Liver (tissue), 9 donors: ENCODE measurements around the gene ODC1. TPM values are rescaled to one million over a fixed set of nuclear protein-coding genes. Genes with fewer than 3 reads are reported as not detected.

Experiments
- DNase-seq: peaks from one replicate; pipeline ENCODE4 v3.0.0-alpha.2; 2017; ENCODE audit warnings: low spot score
- H3K27ac ChIP-seq, 2 donors: one replicate each; pipeline ENCODE4 v1.7.0; 2013; ENCODE audit warnings: inconsistent platforms in 2 of 2, low read length in 2 of 2, control low read depth in 1 of 2, low read depth in 1 of 2, mild to moderate bottlenecking in 1 of 2
- H3K27me3 ChIP-seq, 4 donors: one replicate each; pipeline versions ENCODE4 v1.6.1 to v1.7.0; 2013; ENCODE audit warnings: low read length in 3 of 4, inconsistent platforms in 1 of 4, mild to moderate bottlenecking in 1 of 4, moderate library complexity in 1 of 4; ENCODE audit not compliant: control insufficient read depth in 4 of 4, insufficient read depth in 4 of 4
- H3K36me3 ChIP-seq, 4 donors: one replicate each; pipeline versions ENCODE4 v1.6.1 to v1.7.0; 2013; ENCODE audit warnings: low read length in 3 of 4, mild to moderate bottlenecking in 3 of 4, low read depth in 1 of 4, moderate library complexity in 1 of 4; ENCODE audit not compliant: control insufficient read depth in 4 of 4, insufficient read depth in 3 of 4
- H3K4me1 ChIP-seq, 4 donors: one replicate each; pipeline versions ENCODE4 v1.6.1 to v1.7.0; 2013; ENCODE audit warnings: low read length in 3 of 4, mild to moderate bottlenecking in 3 of 4, moderate library complexity in 1 of 4; ENCODE audit not compliant: control insufficient read depth in 4 of 4, insufficient read depth in 4 of 4
- H3K4me3 ChIP-seq, 3 donors: one replicate each; pipeline versions ENCODE4 v1.6.1 to v1.7.0; 2013; ENCODE audit warnings: low read length in 3 of 3, control low read depth in 1 of 3, low read depth in 1 of 3, mild to moderate bottlenecking in 1 of 3
- H3K9ac ChIP-seq, 2 donors: one replicate each; pipeline ENCODE4 v1.7.0; 2013; ENCODE audit warnings: low read length in 2 of 2, mild to moderate bottlenecking in 2 of 2, moderate library complexity in 2 of 2, control low read depth in 1 of 2, low read depth in 1 of 2
- H3K9me3 ChIP-seq, 4 donors: one replicate each; pipeline versions ENCODE4 v1.6.1 to v1.7.0; 2013; ENCODE audit warnings: low read length in 3 of 4; ENCODE audit not compliant: control insufficient read depth in 4 of 4
- ATF3 ChIP-seq: IDR thresholded peaks from 2 replicates; pipeline ENCODE4 v1.6.1; 2016; ENCODE audit warnings: antibody characterized with exemption
- CTCF ChIP-seq: fragments of 150-350 bp; IDR thresholded peaks from 2 replicates; pipeline ENCODE4 v1.5.1; 2017; ENCODE audit warnings: improper control_type of control experiment, low read depth, low read length; ENCODE audit not compliant: missing input control
- EGR1 ChIP-seq, 2 donors: IDR thresholded peaks; 2 replicates each; pipeline ENCODE4 v1.6.1; 2016 to 2018; ENCODE audit warnings: antibody characterized with exemption in 2 of 2, low read depth in 2 of 2
- FOXA1 ChIP-seq: IDR thresholded peaks from 2 replicates; pipeline ENCODE4 v1.6.1; 2016; ENCODE audit warnings: antibody characterized with exemption
- FOXA2 ChIP-seq: IDR thresholded peaks from 2 replicates; pipeline ENCODE4 v1.6.1; 2016; ENCODE audit warnings: antibody characterized with exemption
- GABPA ChIP-seq, 2 donors: IDR thresholded peaks in 1 of 2; conservative IDR thresholded peaks in 1 of 2; 2 replicates each; pipeline ENCODE4 v1.6.1; 2016; ENCODE audit warnings: antibody characterized with exemption in 2 of 2, mild to moderate bottlenecking in 1 of 2, moderate library complexity in 1 of 2
- HNF4A ChIP-seq, 2 donors: conservative IDR thresholded peaks; 2 replicates each; pipeline ENCODE4 v1.6.1; 2016; ENCODE audit warnings: antibody characterized with exemption in 2 of 2, mild to moderate bottlenecking in 2 of 2
- HNF4G ChIP-seq: IDR thresholded peaks from 2 replicates; pipeline ENCODE4 v1.6.1; 2016; ENCODE audit warnings: antibody characterized with exemption
- MAX ChIP-seq: IDR thresholded peaks from 2 replicates; pipeline ENCODE4 v1.6.1; 2016; ENCODE audit warnings: antibody characterized with exemption
- NR2F2 ChIP-seq: IDR thresholded peaks from 2 replicates; pipeline ENCODE4 v1.6.1; 2016; ENCODE audit warnings: antibody characterized with exemption
- RAD21 ChIP-seq, 2 donors: IDR thresholded peaks; 2 replicates each; pipeline ENCODE4 v1.6.1; 2016; ENCODE audit warnings: antibody characterized with exemption in 2 of 2, mild to moderate bottlenecking in 2 of 2
- REST ChIP-seq: IDR thresholded peaks from 2 replicates; pipeline ENCODE4 v1.6.1; 2016; ENCODE audit warnings: antibody characterized with exemption, mild to moderate bottlenecking
- RXRA ChIP-seq, 2 donors: IDR thresholded peaks; 2 replicates each; pipeline ENCODE4 v1.6.1; 2017 to 2018; ENCODE audit warnings: antibody characterized with exemption in 2 of 2, mild to moderate bottlenecking in 1 of 2
- SP1 ChIP-seq: IDR thresholded peaks from 2 replicates; pipeline ENCODE4 v1.6.1; 2018; ENCODE audit warnings: antibody characterized with exemption, mild to moderate bottlenecking
- TAF1 ChIP-seq: conservative IDR thresholded peaks from 2 replicates; pipeline ENCODE4 v1.6.1; 2016; ENCODE audit warnings: antibody characterized with exemption, mild to moderate bottlenecking
- YY1 ChIP-seq: IDR thresholded peaks from 2 replicates; pipeline ENCODE4 v1.6.1; 2016; ENCODE audit warnings: antibody characterized with exemption, mild to moderate bottlenecking
- ZBTB33 ChIP-seq: IDR thresholded peaks from 2 replicates; pipeline ENCODE4 v1.6.1; 2016; ENCODE audit warnings: antibody characterized with exemption
- WGBS: extraction: QIAGEN DNeasy Blood & Tissue Kit; methylation state at CpG from one replicate; pipeline ENCODE4 v1.1.7; 2013; 5-methylcytosine and 5-hydroxymethylcytosine counted together
- polyA plus RNA-seq, 2 donors: library from polyadenylated mRNA; stranded (reverse) in 1 of 2; unstranded in 1 of 2; fragments of 200-250 nt in 1 of 2; fragments of >200 nt in 1 of 2; fragmentation: Nextera tagmentation in 1 of 2; extraction: Ambion mirVana in 1 of 2; gene quantifications; one replicate each; pipeline versions ENCODE4 v1.2.1 to v1.2.3, GENCODE V29; 2013 to 2015
- total RNA-seq, 2 donors: library from RNA; depleted of rRNA; stranded (reverse); fragments of >200 nt; gene quantifications; one replicate each; pipeline ENCODE4 v1.2.3, GENCODE V29; 2014
- donor health status: healthy.
- donor health status: healthy.
- donor health status: healthy.
- donor health status: healthy.
- donor health status: healthy.

Gene ODC1
- total and polyA plus RNA-seq, 4 donors = 8.3 to 75.8 (median 48.1) TPM

- H3K9ac ChIP-seq = peak overlapping the region in 1 of 2 donors; percentile 54
- H3K4me1 ChIP-seq = peaks cover 22 to 64% (median 59%) of the 10 kb centered on the region in 4 donors
- H3K9me3 ChIP-seq = no peaks in the 10 kb centered on the region
- peak; percentile 100 for TF ChIP-seq RAD21 (IDR thresholded peaks at IDR 0.05)
- peak; percentile 97 for TF ChIP-seq CTCF
- TF ChIP-seq TAF1 = no peak
- peak; percentile 16 for TF ChIP-seq SP1
- no peak for TF ChIP-seq FOXA2
- TF ChIP-seq NR2F2 = peak; percentile 16
- peak in 1 of 2 donors; percentile 36 for TF ChIP-seq RXRA (IDR thresholded peaks at IDR 0.05)
- TF ChIP-seq MAX = no peak
- H3K4me3 ChIP-seq = peak overlapping the region in 2 of 3 donors; percentile 25 to 32
- DNase-seq = peak; percentile 88
- peak overlapping the region; percentile 90 to 92 for H3K27ac ChIP-seq
- 17% methylated on average over 24 of the region's 24 CpGs for WGBS
- H3K27me3 ChIP-seq = no peaks in the 10 kb centered on the region
- H3K36me3 ChIP-seq = peaks cover 0 to 2% (median 0%) of the 10 kb centered on the region in 4 donors
These were observed 39.2 kb downstream of the ODC1 start for GRCh38 chr2:10408649-10409579.

- Histone ChIP-seq H3K4me3 (peak overlapping the region in 2 of 3 donors; percentile 25 to 32), H3K4me1 (peaks cover 22 to 62% (median 54%) of the 10 kb centered on the region in 4 donors), H3K27ac (peak overlapping the region; percentile 90 to 92), H3K9me3 (no peaks in the 10 kb centered on the region), H3K36me3 (peaks cover 0 to 2% (median 0%) of the 10 kb centered on the region in 4 donors), H3K9ac (peak overlapping the region; percentile 4 to 65), H3K27me3 (no peaks in the 10 kb centered on the region)
- WGBS = 25% methylated on average over 11 of the region's 11 CpGs
- DNase-seq = peak; percentile 56
- TF ChIP-seq SP1 (peak; percentile 81), NR2F2 (peak; percentile 22), YY1 (peak; percentile 51), RAD21 (IDR thresholded peaks at IDR 0.05) (peak; percentile 43 to 52), FOXA2 (no peak), MAX (peak; percentile 95), TAF1 (no peak), GABPA (IDR thresholded peaks at IDR 0.05 in 1 of 2, conservative IDR thresholded peaks at IDR 0.05 in 1 of 2) (peak in 1 of 2 donors; percentile 74), ZBTB33 (peak; percentile 64), EGR1 (IDR thresholded peaks at IDR 0.05; ENCODE audit: low read depth in 2 of 2) (peak; percentile 70 to 77), REST (peak; percentile 45), FOXA1 (peak; percentile 29), HNF4A (conservative IDR thresholded peaks at IDR 0.05) (peak; percentile 66 to 77), ATF3 (peak; percentile 92), HNF4G (peak; percentile 19), RXRA (IDR thresholded peaks at IDR 0.05) (peak; percentile 93), CTCF (no peak)
These were observed 40.1 kb downstream of the ODC1 start for GRCh38 chr2:10407841-10408648.
